ENCODE measurements around the gene CDS2.
A peak's percentile ranks its signal among the peaks of the same experiment; 100 is the strongest.

The CDS2 gene

GRCh38 chr20:5119435-5120184 lies 7.2 kb upstream of the CDS2 start, which contains the start of gene PCNA:
TSS of gene PCNA (minus strand) at chr20:5119958. CDS start at chr20:5119798, 160 bp downstream.
- DNase-seq, result peak; percentile 98

GRCh38 chr20:5120185-5120476 lies 6.7 kb upstream of the CDS2 start:
- DNase-seq, result no peak

- DNase-seq, result no peak
Measured at GRCh38 chr20:5122873-5123260, 3.9 kb upstream of the CDS2 start.

- DNase-seq, result peak; percentile 59
Measured at GRCh38 chr20:5127204-5127858, 523 bp downstream of the CDS2 start.

- DNase-seq, result no peak
Measured at GRCh38 chr20:5127859-5128424, 1.1 kb downstream of the CDS2 start.

- DNase-seq, result no peak
Measured at GRCh38 chr20:5128886-5129285, 2.1 kb downstream of the CDS2 start.

GRCh38 chr20:5131502-5131901 lies 4.7 kb downstream of the CDS2 start:
- DNase-seq, result no peak

GRCh38 chr20:5133998-5134397 lies 7.2 kb downstream of the CDS2 start:
- DNase-seq, result no peak

- no peak for DNase-seq
Measured at GRCh38 chr20:5135363-5136012, 8.7 kb downstream of the CDS2 start.

- no peak for DNase-seq
Measured at GRCh38 chr20:5136096-5136495, 9.3 kb downstream of the CDS2 start.

- no peak for DNase-seq
Measured at GRCh38 chr20:5140195-5140594, 13.4 kb downstream of the CDS2 start.

GRCh38 chr20:5141615-5142014 lies 14.8 kb downstream of the CDS2 start:
- no peak for DNase-seq

GRCh38 chr20:5143851-5144250 lies 17.0 kb downstream of the CDS2 start:
- DNase-seq, result no peak

- DNase-seq, result no peak
Measured at GRCh38 chr20:5145365-5146098, 18.7 kb downstream of the CDS2 start.

GRCh38 chr20:5146099-5146668 lies 19.4 kb downstream of the CDS2 start:
- DNase-seq, result no peak

GRCh38 chr20:5146871-5147592 lies 20.2 kb downstream of the CDS2 start:
- no peak for DNase-seq

GRCh38 chr20:5148581-5148980 lies 21.8 kb downstream of the CDS2 start:
- DNase-seq, result no peak

- DNase-seq, result no peak
Measured at GRCh38 chr20:5149892-5150225, 23.1 kb downstream of the CDS2 start.

- no peak for DNase-seq
Measured at GRCh38 chr20:5150226-5151076, 23.6 kb downstream of the CDS2 start.

- no peak for DNase-seq
Measured at GRCh38 chr20:5153152-5153467, 26.3 kb downstream of the CDS2 start.

Data from COR-L47 (cell line).